RPMI8226 (cell line): Measurements from ENCODE around the gene SASH3.
A peak's percentile ranks its signal among the peaks of the same experiment; 100 is the strongest.

ENCODE experiments used
- DNase-seq: peaks from one replicate; pipeline ENCODE4 v3.0.0-alpha.2; 2015

Gene SASH3

DNA sequence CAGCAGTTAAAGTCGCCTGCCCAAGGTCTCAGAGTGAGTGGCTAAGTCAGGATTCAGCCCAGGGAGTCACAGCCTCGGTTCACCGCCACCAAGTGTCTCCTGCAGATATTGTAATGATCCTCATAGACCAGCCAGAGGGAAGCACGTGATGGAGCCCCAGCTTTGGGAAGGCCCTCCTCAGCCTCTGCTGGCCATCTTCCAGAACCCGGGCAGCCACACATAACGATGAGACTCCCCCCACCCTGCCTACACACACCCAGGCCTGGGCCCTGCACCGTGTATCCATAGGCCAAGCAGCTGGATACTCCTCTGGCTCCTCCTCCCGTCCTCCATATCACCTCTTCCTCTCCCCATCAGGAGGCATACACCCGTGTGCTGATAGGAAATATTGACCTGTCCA, 19.6 kb upstream of the SASH3 start:
- no peak for DNase-seq

DNA sequence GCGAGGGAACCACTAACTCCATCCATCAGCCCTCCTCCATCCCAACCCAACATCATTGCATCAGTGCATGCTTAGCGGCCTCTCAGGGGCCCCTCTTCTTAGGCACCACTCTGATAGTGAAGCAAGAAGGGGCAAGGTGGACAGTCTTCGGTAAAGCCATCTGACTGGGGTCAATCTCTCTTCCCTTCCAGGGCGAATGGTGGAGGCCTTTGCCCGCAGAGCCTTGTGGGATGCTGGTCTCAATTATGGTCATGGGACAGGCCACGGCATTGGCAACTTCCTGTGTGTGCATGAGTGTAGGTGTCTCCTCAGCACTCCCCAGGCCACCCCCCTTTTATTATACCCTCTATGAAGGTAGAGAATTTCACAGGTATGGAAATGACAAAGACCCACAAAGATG, 18.8 kb upstream of the SASH3 start:
- DNase-seq: no peak

DNA sequence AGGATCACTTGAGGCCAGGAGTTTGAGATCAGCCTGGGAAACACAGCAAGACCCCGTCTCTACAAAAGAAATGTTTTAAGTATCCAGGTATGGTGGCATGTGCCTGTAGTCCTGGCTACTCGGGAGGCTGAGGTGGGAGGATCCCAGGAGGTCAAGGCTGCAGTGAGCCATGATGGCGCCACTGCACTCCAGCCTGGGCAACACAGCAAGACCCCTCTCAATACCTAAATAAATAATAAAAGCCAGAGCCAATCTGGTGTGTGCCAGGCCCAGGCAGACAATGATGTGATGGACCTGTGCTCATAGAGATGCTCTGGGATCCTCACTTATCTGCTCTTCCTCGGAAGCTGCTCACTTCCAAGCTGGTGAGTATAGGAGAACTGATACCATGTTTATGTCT, 18.2 kb upstream of the SASH3 start:
- DNase-seq: no peak

GRCh38 chrX:129762448-129762847, 17.3 kb upstream of the SASH3 start:
- DNase-seq: no peak

- DNase-seq: no peak
Measured at GRCh38 chrX:129763666-129764065, 16.1 kb upstream of the SASH3 start.

DNA sequence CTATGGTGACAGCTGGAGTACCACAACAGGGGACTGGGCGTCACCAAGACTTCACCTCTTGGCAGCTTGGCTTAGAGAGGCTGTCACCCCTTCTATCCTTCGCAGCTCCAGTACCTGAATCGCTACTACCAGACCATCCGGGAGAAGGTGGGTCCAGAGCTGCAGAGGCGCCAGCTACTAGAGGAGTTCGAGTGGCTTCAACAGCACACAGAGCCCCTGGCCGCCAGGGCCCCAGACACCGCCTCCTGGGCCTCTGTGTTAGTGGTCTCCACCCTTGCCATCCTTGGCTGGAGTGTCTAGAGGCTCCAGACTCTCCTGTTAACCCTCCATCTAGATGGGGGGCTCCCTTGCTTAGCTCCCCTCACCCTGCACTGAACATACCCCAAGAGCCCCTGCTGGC, 11.6 kb upstream of the SASH3 start:
- DNase-seq: no peak

DNA sequence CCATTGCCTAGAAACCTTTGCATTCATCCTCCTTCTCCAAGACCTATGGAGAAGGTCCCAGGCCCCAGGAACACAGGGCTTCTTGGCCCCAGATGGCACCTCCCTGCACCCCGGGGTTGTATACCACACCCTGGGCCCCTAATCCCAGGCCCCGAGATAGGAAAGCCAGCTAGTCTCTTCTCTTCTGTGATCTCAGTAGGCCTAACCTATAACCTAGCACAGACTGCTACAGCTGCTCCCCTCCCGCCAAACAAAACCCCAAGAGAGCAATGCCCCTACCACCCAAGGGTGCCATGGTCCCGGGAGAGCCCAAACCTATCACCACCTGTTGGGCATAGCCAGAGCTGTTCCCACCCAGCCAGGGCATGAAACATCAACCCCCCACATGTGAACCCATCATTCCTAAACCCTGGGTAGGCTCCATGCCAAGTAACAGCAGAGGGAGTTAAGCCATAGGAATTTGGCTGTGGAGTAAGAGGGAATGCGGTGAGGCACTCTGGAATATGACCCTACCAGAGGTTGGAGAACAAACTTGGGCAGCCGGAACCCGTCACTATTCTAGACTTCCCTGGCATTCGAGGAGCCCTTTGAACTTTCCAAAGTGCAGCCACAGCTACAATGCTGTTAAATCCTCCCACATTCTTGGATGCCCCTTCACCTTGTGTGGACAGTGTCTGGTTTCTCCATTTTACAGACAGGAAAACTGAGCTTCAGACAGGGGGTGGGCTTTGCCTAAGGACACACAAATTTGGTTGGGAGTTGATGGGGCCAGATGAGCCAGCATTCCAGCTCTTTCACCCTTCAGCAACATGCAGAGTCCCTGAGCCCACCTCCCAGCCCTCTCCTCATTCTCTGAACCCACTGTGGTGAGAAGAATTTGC, 10.9 kb upstream of the SASH3 start:
- DNase-seq: no peak

DNA sequence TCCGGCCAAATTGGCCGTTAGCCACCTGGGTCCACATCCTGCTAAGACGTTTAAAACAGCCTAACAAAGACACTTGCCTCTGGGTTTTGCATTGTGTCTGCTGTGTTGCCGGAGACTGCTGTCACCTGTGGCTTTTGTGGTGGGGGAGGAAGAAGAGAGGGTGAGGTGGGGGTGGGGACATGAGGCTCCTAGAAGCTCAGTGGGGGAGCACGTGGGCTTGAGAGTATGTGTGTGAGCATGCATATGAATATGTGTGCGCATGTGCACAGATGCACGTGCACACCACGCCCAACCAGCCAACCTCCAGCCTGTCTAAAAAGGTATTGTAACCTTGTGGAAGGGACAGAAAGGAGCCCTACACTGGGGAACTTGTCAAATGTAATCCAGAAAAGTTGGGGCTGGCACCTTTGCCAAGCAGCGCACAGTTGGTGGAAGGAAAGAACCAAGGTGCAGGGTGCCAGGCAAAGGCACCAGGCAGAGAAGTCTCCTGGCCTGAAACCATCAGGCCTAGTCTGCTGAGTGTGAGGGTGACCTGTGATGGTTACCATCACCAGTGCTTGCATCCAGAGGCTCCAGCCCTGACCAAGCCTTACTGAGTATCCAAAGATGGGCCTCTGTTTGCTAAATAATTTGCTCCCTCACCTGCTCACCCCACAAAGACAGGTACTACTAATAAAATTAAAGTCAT, 10.1 kb upstream of the SASH3 start:
- peak; percentile 72 for DNase-seq

DNA sequence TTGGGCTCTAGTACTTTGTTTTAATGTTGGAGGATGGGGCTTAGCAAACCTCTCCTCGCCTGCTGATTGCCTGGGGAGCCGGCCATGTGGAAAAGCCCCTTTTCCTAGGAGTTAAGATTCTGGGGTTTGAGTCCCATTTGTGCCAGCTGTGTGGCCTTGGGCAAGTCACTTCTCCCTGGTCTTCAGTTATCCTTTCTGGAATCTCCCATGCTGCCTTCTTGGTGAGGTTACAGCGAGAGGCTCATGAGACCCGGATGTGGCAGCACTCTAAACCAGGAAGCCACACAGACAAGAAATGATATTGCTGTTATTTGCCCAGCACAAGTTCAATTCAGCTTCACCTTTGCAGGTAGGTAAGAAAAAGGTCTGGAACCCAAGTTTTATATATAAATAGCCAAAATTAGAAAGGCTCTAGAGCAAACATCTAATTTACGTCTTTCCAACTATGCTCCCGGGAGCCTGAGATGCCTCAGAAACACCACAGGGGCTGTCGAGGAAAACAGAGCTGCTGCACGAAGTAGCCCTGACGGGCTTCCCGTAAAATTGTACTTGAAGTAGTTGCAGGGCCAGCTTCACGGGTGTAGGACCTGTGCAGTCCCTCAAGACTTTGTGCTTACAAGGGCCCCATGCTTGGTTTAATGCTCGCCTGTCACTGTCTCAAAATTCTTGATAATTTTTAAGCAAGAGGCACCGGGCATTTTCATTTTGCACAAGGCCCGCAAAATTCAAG, 8.3 kb upstream of the SASH3 start:
- no peak for DNase-seq

- peak; percentile 92 for DNase-seq
Measured at GRCh38 chrX:129772796-129773431, 6.8 kb upstream of the SASH3 start.

- DNase-seq: peak; percentile 11
Measured at GRCh38 chrX:129773649-129774458, 5.9 kb upstream of the SASH3 start.

DNA sequence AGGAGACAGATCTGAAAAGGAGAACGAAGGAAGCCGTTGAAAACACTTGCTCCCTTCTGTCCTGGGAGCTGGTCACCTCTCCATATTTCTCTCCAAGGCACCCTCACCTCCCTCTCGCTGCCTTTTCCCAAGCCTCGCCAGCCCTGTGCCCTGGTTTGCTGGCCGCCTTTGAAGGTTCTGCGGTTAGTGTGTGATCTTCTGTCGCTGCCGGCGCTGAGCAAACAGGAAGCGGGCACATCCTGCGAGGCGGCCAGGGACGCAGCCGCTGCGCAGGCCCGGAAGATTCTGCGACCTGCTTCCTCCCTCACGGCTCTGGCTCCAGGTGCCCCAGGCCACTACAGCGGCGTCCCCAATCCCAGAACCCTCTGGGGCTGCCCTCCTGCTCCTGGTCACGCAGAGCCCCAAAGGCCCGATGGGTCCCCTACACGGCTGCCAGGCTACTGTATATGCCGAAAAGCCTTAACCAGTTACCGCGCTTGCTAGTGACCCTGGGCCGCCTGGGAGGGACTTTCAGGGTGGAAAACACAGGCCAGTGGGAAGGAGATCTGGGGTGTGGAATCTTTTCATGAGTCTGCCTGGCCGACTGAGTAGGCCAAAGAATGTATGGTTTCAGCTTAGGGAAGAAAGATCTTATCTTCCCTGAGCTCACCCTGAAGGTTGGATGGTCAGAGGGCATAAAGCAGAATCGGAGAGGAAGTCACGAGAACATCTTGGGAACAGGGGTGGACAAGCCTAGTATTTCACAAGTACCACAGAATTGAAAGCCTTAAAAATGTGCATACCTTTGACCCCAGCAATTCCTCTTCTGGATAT, 2.3 kb upstream of the SASH3 start:
- peak; percentile 83 for DNase-seq

- no peak for DNase-seq
Measured at GRCh38 chrX:129779086-129779672, 570 bp upstream of the SASH3 start.

DNA sequence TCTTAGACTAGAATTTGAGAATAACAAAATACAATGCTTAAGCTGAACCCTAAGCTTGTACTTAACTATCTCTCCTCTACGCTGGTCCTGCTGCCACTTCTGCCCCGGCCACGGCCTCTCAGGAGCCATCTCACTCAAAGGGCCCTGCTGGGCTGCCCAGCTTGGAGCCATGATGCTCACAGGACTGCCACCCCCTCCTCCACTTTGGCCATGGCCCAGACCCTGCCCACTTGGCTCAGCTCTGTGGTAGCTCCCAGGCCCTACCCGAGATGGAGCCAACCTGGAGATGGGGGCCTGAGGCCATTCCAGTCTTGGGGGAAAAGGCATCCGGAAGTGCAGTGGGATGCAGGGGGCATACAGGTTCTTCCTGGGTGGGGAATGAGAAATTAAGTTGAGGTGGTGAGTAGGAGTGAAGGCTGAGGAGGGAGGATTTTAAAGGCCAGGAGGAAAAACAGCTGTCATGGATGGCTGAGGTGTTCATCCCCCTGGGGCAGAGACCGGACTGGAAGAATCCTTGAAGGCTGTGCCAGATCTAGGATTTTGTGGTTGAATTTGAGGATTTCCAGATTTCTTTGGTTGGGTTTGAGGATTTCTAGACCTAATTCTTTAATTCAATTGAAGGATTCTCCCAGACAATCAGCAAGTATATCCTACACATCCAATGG, 824 bp downstream of the SASH3 start:
- DNase-seq: no peak

DNA sequence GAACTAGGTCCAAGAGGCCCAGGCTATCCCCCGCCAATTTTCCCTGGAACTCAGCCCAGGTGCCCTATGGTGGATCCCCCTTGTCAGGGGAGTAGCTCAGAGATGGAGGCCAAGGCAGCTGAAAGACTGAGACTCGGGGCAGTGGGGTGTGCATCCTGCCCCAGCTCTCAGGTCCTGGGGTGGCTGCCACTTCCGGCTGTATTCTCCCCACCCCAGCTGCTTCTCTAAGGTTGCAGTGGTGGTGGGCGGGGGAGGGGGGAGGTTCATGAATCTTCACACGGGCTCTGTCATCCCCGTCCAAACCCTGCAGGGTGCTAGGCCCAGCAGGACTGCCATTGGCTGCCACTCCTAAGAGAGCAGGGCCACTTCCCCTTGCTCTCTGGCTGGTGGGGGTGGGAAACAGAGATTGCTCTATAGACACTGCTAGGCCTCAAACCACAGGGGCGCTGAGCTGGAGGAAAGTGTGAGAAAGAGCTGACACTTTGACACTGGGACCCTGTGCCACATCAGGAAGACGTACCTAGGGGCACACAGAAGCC, 1.5 kb downstream of the SASH3 start:
- DNase-seq: peak; percentile 57

DNA sequence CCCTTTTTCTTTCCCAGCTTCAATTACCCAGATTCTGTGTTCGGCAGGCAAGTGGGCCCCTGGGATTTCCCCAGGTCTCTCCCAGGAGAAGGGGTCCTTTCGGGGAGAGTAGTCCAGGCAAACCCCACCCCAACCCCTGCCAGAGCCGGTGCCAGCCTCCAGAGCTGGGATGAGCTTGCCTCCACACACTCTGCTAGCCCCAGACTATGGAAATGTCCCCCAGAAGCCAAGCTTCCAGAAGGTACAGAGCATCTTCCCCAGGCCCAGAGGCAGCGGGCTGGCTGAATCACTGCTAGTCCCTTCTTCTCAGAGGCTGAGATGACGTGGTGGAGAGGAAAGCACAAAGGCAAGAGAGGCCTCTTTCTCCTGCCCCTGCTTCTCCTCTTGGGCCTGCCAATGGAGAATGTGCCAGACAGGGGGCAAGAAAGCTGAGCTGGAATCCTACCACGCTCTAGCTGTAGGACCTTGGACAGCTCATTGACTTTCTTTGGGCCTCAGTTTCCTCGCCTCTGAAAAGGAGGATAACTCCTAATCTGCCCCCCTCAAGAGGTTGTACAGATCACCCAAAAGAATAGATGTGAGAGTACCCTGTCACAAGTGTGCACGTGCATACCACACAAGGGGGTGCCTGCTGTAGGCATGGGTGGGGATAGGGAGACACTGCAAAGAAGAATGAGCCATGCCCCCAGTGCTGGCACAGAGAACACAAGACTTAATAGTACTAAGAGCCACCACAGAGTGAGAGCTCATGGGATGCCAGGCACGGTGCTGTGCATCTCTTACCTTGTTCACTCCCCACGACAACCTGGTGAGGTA, 2.1 kb downstream of the SASH3 start:
- no peak for DNase-seq

- DNase-seq: no peak
Measured at GRCh38 chrX:129782706-129783105, 3.0 kb downstream of the SASH3 start.

- DNase-seq: no peak
Measured at GRCh38 chrX:129783291-129783713, 3.6 kb downstream of the SASH3 start.

DNA sequence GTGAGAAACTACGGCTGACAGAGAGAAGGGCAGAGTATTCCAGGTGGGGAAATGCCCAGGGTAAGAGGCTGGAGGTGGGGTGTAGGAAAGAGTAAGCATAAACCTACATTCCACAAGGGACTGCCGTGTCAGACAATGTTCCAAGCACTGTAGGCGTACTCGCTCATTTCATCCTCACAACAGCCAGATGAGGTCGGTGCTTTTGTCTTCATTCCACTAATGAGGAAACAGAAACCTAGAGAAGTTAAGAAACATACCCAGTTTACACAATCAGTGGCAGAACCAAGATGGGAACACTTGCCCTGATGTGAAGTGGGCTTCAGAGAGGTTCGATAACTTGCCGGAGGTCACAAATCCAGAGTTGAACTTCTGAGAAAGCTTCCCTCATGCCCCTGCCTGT, 4.6 kb downstream of the SASH3 start:
- DNase-seq: no peak
